ENCODE results near the gene CCDC88B. TPM values are rescaled to one million over a fixed set of nuclear protein-coding genes. Genes with fewer than 3 reads are reported as not detected.
A peak's percentile ranks its signal among the peaks of the same experiment; 100 is the strongest.

Gene CCDC88B
- total RNA-seq, 4 donors from 2014 or later = 31.7 to 99.0 (median 43.9) TPM

DNA sequence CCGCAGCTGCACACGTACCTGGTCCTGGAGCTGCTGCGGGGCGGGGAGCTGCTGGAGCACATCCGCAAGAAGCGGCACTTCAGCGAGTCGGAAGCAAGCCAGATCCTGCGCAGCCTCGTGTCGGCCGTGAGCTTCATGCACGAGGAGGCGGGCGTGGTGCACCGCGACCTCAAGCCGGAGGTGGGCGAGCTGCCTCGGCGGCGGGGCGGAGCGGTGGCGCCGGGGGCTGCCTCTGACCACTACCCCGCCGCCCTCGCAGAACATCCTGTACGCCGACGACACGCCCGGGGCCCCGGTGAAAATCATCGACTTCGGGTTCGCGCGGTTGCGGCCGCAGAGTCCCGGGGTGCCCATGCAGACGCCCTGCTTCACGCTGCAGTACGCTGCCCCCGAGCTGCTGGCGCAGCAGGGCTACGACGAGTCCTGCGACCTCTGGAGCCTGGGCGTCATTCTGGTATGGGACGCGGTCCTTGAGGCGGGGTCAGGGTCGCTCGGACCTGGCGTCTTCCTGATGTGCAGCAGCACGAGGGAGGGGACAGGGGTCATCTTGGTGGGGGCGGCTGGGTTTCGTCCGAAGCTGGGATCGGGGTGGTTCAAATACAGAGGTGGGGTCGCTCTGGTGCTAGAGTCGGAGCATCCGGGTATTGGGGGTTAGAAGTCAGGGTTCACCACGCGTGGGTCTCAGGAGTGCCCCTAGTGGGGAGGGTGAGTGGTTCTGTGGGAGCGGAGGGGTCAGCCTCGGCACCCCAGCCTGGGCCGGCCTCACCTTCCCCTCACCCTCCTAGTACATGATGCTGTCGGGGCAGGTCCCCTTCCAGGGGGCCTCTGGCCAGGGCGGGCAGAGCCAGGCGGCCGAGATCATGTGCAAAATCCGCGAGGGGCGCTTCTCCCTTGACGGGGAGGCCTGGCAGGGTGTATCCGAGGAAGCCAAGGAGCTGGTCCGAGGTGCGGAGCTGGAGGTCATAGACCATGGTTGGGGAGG, 29.7 kb downstream of the CCDC88B start:
- Histone ChIP-seq H3K27me3 (no peaks in the 10 kb centered on the region), H3K4me3 (no peak overlapping the region), H3K36me3 (peaks cover 0 to 68% (median 0%) of the 10 kb centered on the region in 3 donors), H3K4me1 (no peaks in the 10 kb centered on the region), H3K27ac (no peak overlapping the region), H3K9me3 (no peaks in the 10 kb centered on the region)
- DNase-seq = no peak
- no peak for TF ChIP-seq POLR2A (IDR thresholded peaks at IDR 0.05)
- TF ChIP-seq, protein P1, sequence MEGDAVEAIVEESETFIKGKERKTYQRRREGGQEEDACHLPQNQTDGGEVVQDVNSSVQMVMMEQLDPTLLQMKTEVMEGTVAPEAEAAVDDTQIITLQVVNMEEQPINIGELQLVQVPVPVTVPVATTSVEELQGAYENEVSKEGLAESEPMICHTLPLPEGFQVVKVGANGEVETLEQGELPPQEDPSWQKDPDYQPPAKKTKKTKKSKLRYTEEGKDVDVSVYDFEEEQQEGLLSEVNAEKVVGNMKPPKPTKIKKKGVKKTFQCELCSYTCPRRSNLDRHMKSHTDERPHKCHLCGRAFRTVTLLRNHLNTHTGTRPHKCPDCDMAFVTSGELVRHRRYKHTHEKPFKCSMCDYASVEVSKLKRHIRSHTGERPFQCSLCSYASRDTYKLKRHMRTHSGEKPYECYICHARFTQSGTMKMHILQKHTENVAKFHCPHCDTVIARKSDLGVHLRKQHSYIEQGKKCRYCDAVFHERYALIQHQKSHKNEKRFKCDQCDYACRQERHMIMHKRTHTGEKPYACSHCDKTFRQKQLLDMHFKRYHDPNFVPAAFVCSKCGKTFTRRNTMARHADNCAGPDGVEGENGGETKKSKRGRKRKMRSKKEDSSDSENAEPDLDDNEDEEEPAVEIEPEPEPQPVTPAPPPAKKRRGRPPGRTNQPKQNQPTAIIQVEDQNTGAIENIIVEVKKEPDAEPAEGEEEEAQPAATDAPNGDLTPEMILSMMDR (IDR thresholded peaks at IDR 0.05) = no peak

DNA sequence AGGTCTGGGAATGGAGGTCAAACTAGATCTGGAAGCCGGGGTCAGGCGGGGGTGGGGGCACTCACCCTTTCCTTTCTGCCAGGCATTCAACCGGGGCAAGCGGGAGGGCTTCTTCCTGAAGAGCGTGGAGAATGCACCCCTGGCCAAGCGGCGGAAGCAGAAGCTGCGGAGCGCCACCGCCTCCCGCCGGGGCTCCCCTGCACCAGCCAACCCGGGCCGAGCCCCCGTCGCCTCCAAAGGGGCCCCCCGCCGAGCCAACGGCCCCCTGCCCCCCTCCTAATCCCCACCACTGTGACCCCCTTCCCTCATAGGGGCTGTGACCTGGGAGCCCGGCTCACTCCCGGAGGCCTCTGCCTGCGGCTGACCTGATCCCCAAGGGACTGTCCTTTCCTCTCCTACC, 31.2 kb downstream of the CCDC88B start:
- Histone ChIP-seq H3K27me3 (no peaks in the 10 kb centered on the region), H3K4me1 (no peaks in the 10 kb centered on the region), H3K36me3 (peaks cover 0 to 53% (median 0%) of the 10 kb centered on the region in 3 donors), H3K27ac (no peak overlapping the region), H3K4me3 (no peak overlapping the region), H3K9me3 (no peaks in the 10 kb centered on the region)
- DNase-seq = no peak
- no peak for TF ChIP-seq POLR2A (IDR thresholded peaks at IDR 0.05)
- TF ChIP-seq, protein P1 (IDR thresholded peaks at IDR 0.05) = no peak

DNA sequence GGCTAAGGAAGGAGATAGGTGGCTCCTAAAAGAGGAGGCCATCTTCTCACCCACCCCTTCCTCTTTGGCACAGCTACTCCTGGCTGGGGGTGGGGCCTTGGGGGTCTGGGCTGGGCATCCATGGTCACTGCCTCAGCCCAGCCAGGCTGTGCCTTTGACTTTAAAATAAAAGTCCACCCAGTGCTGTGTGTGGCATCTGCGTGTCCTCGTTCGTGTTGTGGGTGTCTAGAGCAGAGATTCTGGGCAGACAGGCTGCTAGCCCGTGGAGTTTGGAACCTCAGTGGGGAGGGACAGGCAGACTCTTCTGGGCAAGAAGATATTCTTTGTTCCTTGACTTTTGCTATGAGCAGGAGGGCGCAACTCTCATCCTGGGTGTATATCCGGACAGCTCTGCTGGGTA, 32.0 kb downstream of the CCDC88B start:
- Histone ChIP-seq H3K9me3 (no peaks in the 10 kb centered on the region), H3K27me3 (no peaks in the 10 kb centered on the region), H3K4me1 (no peaks in the 10 kb centered on the region), H3K27ac (no peak overlapping the region), H3K36me3 (peaks cover 0 to 45% (median 0%) of the 10 kb centered on the region in 3 donors), H3K4me3 (no peak overlapping the region)
- no peak for TF ChIP-seq POLR2A (IDR thresholded peaks at IDR 0.05)
- TF ChIP-seq, protein P1 (IDR thresholded peaks at IDR 0.05) = no peak
- no peak for DNase-seq

DNA sequence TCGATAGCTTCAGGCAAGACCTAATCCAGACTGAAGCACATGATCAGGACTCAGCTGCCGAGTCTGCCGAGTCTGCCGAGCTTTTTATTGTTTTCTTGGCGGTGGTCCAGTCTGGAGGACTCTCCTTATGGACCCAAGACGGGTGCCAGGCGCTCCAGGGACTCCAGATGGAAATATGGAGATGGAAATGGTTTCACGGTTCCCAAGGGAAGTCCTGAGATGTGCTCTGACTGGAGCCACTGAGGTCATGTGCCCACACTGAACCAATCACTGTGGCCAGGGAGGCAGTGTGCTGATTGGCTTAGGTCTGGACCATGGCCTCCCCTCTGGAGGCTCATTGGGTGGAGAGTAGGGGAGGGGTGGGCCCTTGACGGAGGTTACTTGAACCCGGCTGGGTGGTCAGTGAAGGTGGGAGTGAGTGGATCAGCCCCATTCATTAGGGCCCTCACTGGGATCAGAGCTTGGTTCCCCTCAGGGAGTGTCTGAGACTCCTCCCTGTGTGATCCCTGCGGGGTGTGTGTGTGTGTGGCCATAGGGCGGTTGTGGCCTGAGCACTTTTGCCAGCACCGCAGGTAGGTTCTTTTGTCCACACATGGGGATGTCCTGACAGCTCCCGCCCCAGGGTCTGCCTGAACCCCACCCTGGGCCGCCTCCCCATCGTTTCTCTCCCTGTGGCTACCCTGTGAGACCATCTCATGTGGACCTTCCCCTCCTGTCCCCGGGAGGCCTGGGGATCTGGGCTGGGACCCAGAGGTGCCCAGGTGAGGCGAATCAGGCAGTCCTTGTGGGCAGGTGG, 33.0 kb downstream of the CCDC88B start:
- Histone ChIP-seq H3K4me1 (no peaks in the 10 kb centered on the region), H3K9me3 (no peaks in the 10 kb centered on the region), H3K4me3 (peak overlapping the region in 1 of 4 donors; percentile 32), H3K36me3 (peaks cover 0 to 35% (median 0%) of the 10 kb centered on the region in 3 donors), H3K27me3 (no peaks in the 10 kb centered on the region), H3K27ac (no peak overlapping the region)
- no peak for TF ChIP-seq POLR2A (IDR thresholded peaks at IDR 0.05)
- TF ChIP-seq, protein P1 (IDR thresholded peaks at IDR 0.05) = no peak
- DNase-seq = no peak

DNA sequence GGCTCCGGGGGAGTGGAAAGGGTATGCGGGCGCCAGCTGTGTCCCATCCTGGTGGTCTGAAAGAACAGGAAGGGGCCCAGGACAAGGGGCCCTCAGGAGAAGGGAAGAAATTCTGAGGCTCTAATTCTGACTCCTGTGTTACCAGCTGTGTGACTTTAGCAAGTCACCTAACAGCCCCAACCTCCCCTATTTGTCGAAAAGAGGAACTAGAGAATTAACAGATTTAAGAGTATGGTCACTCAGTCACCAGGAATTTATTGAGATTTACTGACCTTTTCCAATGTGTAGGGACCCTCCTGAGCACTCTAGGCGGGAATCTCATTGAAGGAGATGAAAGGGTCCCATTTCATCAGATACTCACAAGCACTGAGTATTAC, 33.6 kb downstream of the CCDC88B start:
- Histone ChIP-seq H3K4me1 (no peaks in the 10 kb centered on the region), H3K27ac (no peak overlapping the region), H3K27me3 (no peaks in the 10 kb centered on the region), H3K36me3 (peaks cover 0 to 29% (median 0%) of the 10 kb centered on the region in 3 donors), H3K9me3 (no peaks in the 10 kb centered on the region), H3K4me3 (peak overlapping the region in 1 of 4 donors; percentile 32)
- no peak for DNase-seq
- TF ChIP-seq, protein P1 (IDR thresholded peaks at IDR 0.05) = no peak
